Measurements from ENCODE around the gene EARS2. TPM values are rescaled to one million over a fixed set of nuclear protein-coding genes. Genes with fewer than 3 reads are reported as not detected.

EARS2 gene
- total and polyA plus RNA-seq, 9 of the 15 experiments (the other 6 are each of a cell fraction or from before 2014, with no cell fraction given) = 17.6 to 58.6 (median 36.3) TPM

GRCh38 chr16:23510164-23510914 is 46.8 kb downstream of the EARS2 start, which contains the start of gene GGA2 (continued):
- TF ChIP-seq YY1 (IDR thresholded peaks at IDR 0.05; ENCODE audit: borderline replicate concordance in 1 of 3, control insufficient read depth in 1 of 3, extremely low read depth in 1 of 3, insufficient read depth in 3 of 3, insufficient read length in 1 of 3, insufficient replicate concordance in 2 of 3, low read depth in 1 of 3, low read length in 2 of 3) (peak; percentile 28 to 79 (median 78)), NRF1 (conservative IDR thresholded peaks at IDR 0.05 in 1 of 2, IDR thresholded peaks at IDR 0.05 in 1 of 2) (peak; percentile 56 to 61; a peak in 2 of 4 replicates), TCFL5 (CRISPR knock-in tag; conservative IDR thresholded peaks at IDR 0.05) (no peak), GMEB1 (CRISPR knock-in tag; IDR thresholded peaks at IDR 0.05) (0 out of 2 replicates have a peak, but pooled peaks have one; percentile 49), ASH1L (IDR thresholded peaks at IDR 0.05; ENCODE audit: borderline replicate concordance, low read depth, partially characterized antibody) (no peak), GABPB1 (CRISPR knock-in tag; IDR thresholded peaks at IDR 0.05) (no peak), ZBTB34 (CRISPR knock-in tag; IDR thresholded peaks at IDR 0.05) (no peak), ZC3H8 (IDR thresholded peaks at IDR 0.05) (no peak), PHF8 (IDR thresholded peaks at IDR 0.05; ENCODE audit: borderline replicate concordance, low read length) (peak; percentile 87; the same call in 1 of the 2 replicates), NFE2 (IDR thresholded peaks at IDR 0.05; ENCODE audit: low read depth) (no peak), FIP1L1 (IDR thresholded peaks at IDR 0.05; ENCODE audit: low read depth, low read length, poor library complexity, severe bottlenecking) (peak; percentile 69), BMI1 (IDR thresholded peaks at IDR 0.05; ENCODE audit: low read length) (no peak), ZBTB26 (CRISPR knock-in tag; IDR thresholded peaks at IDR 0.05) (no peak), ZNF592 (IDR thresholded peaks at IDR 0.05) (peak; percentile 90), ZFPM2 (CRISPR knock-in tag; IDR thresholded peaks at IDR 0.05) (no peak), ELF1 (tag; IDR thresholded peaks at IDR 0.05) (no peak; the same call in 1 of the 2 replicates), ZNF224 (CRISPR knock-in tag; IDR thresholded peaks at IDR 0.05) (no peak), TBL1XR1 (IDR thresholded peaks at IDR 0.05; ENCODE audit: low read length in 2 of 2) (no peak), KAT8 (IDR thresholded peaks at IDR 0.05; ENCODE audit: low read depth) (no peak)
